Left colon (tissue), 2 donors: ENCODE results near the gene CASZ1. TPM values are rescaled to one million over a fixed set of nuclear protein-coding genes. Genes with fewer than 3 reads are reported as not detected.

ENCODE experiments used
- ATAC-seq: fragments of 200-7000 bp; cut with Tn5 transposase; one replicate; pipeline ENCODE4 v1.9.1; 2020; ENCODE audit warnings: mild to moderate bottlenecking, moderate library complexity
- DNase-seq, 2 donors: peaks; one replicate each; pipeline ENCODE4 v3.0.0-alpha.2; 2020
- intact Hi-C, 2 donors: fragments of 100-400 bp; cut with DNase I in 1 of 2; cut with micrococcal nuclease in 1 of 2; formaldehyde crosslinking; loops; one replicate each; pipeline versions ENCODE4 v1.11.2 to v1.14.0; 2022; cut with DNase I, micrococcal nuclease
- total RNA-seq, 2 donors: library from RNA; stranded (reverse); fragmentation: NEBNext Ultra II Directional; extraction: Animal tissue kit (Norgen Biotek cat#: 25700); gene quantifications; one replicate each; pipeline ENCODE4 v1.2.1, GENCODE V29; 2021
- donor health status: DM: no; HTN: no; CAD: no.
- donor health status: DM: yes; HTN: yes; CAD: no.

CASZ1 gene
- total RNA-seq, 2 donors from 2014 or later, result 61.3 to 63.8 TPM

DNA sequence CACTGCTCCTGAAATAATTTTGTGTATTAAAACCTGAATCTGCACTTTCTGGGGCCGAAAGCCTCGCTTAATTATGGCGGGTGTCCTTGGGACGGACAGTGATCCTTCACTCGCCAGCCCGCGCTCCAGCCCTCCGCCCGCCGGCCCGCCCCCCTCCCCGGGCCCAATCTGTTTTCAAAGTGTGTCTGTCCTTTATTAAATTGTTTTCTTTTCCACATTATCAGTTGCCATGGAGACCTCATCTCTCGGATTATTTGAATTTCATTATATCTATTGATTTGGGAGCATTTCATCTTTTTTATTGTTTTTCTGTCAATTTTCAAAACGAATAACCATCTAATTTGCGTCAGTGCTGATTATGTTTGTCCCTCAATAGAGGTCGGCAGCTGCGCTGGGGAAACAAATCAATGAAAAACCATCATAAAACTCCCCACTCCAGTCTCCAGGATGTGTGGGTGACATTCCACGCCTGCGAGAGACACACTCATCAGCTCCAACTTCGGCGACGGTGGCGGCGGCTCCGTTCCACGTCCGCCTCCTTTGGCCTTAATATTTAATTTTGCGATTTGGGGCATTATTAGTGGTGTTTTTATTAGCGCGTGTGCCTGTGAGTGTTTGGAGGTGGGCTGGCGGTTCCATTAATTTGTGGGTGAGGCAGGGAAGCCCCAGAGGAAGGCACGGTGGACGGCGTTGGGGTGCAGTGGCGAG, 123.9 kb downstream of the CASZ1 start:
- no peak for DNase-seq
- intact Hi-C loops, result no loop called here
- no peak for ATAC-seq

DNA sequence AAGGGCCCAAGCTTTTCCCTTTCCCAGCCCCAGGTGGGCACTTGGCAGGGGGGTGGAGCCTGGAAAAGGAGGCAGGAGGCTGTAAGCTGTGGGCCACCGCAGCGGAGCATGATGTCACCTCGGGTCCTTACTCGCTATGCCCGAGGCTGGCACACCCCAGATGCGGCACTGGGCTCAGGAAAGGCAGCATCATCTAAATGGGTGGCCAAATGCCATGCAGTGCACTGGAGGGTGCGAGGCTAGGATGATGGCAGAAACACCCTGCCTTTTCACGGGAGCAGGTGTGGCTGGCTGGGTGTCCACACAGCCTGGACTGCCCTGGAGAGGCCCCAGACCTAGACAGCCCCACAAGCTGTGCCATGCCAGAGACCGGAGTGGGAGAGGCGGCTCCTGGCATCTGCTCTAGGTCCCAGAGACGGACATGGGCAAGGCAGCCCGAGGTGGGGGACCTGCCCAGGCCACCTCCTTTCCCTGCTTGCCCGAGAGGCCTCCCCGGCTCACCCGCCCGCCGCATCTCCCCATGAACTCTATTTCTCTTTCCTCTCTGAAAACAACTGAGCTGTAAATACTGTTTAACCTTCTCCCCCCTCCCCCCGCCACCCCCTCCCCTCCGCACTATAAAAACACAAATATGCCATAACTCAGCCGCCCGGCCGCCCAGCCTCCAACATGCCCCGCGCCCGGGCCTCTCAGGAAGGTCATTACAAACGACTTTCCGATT, 124.7 kb downstream of the CASZ1 start:
- intact Hi-C loops, result no loop called here
- peak; percentile 4 for ATAC-seq
- DNase-seq, result no peak

DNA sequence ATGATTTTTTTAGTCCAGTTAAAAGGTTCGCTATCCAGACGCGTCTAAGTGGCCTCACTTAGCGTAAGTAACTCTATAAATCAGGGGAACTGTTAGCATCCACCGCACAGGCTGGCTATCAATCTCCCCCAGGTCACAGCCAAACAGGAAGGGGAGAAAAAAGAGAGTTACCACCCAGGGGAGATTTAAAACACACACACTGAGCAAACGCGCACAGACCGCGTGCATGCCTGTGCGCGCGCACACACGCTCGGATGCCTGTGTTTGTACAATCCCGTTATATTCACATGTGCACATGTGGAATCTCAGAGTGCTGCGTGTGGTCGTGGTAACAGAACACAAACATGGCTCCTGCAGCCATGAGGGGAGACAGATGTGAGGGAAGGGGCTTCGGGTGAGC, 125.4 kb downstream of the CASZ1 start:
- ATAC-seq (no peak), DNase-seq (no peak)
- intact Hi-C loops, result no loop called here

DNA sequence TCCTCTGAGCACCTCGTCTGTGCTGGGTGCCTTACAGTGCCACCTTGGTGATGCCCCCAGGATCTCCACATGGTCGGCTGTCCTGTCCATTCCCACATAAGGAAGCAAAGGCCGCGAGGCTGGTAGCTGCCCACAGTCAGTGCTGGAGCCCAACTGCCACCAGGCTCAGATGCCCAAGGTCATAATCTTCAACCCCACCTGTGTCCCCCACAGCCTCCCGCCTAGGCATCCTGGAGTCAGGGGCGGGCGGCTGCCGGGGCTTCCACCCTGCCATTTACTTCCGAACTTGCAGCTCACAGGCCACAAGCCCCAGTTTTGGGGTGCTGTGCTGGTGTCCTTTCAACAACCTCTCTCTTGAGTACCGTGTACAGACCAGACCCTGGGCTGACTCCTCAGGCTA, 126.3 kb downstream of the CASZ1 start:
- DNase-seq, result no peak
- ATAC-seq, result no peak
- intact Hi-C loops, result no loop called here

DNA sequence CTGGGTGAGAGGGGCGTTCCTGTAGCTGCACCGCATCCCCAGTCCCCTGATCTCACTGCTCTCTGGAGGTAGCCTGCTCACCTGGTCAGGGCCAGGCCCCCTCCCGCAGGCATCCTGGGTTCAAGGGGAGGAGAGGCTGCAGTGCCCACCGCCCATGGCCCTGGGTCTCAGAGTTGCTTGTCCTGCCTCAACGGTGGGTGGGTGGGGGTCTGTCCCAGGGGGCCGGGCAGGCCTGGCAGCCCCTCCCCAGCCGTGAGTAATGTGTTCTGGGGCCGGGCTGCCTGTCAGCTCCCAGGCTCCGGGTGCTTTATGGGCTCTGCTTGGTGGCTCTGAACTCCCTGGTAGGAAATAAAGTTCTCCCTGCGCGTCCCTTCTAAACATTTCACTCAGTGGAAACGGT, 126.9 kb downstream of the CASZ1 start:
- intact Hi-C loops, result no loop called here
- DNase-seq, result no peak
- ATAC-seq, result no peak

DNA sequence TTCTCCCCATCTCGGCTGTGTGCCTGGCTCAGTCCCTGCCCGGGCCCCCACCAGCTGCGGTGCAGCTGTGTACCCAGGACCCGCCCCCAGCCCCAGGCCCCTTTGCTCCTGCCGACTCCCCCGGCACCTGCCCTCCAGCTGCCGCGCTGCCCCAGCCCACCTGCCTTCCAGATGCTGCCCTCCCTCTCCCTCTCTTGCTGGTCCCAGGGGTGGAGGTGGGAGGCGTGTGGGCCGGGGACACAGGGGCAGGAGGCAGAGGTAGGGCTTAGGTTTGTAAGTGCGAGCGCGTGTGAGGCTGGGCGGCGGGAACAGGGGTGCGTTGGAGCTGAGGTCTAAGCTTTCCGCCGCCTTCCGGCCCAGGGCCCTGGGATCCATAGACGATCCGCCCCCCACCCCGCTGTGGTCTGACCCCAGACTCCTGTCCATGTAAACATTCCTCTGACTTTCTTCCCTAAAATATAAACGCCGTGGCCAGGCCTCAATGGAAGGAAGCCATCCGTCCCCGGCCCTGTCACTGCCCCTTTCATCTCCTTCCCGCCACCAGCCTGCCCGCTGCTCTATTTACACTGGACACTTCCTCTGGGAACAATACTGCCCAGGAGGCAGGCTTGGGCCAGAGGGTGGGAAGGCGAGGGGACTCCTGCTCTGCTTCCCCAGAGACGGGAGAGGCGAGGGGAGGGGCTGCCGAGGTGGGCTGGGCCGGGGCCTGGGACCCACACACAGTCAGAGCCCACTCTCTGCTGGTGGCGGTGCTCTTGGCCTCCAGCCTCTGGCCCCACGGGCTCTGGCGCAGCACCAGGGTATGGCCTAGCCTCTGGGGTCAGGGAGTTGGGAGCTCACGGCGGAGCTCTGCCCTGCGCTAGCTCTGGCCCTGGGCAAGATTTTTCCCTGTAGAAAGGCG, 128.3 kb downstream of the CASZ1 start:
- DNase-seq, result no peak
- intact Hi-C loops, result no loop called here
- no peak for ATAC-seq

DNA sequence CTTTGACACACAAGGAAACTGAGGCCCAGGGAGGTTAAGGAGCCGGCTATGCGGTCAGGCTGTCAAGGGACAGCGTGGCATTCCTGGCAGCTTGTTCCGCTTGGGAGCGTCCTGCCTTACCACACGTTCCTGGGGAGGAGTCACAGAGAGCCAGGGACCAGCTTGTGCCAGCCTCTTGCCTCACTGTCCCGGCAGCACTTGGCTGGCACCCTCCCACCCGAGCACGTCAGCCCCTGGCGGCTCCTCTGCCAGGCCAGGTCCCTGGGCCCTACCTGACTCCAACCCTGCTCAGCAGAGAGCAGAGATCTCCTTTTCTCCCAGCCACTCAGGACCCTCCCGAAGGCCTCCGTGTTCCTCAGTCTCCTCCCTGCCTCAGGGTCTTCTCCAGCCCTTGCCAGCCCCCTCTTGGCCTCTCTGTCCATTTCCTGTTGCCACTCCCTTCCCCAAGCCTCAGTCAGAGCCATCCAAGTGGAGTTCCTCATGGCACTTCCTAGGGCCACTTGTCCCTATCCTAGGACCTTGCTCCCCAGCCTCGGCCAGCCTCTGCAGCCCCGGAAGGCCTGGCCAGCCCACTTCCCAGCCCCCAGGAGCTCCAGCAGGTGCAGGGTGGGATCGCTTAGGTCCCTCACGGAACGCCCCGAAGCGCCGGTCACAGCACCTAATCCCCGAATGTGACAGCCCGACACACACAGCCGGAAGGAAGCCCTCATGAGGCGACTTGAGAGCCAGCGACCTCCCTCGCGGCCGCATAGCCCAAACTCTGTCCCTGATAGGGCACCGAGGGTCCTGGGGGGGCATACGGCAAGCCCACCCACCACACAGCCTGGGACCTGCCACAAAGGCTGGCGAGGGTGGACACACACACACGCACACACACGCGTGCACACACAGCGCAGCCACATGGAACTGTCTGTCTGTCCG, 130.3 kb downstream of the CASZ1 start:
- ATAC-seq (peak; percentile 8), DNase-seq (peak in 1 of 2 donors; percentile 67)
- intact Hi-C loops, result no loop called here

DNA sequence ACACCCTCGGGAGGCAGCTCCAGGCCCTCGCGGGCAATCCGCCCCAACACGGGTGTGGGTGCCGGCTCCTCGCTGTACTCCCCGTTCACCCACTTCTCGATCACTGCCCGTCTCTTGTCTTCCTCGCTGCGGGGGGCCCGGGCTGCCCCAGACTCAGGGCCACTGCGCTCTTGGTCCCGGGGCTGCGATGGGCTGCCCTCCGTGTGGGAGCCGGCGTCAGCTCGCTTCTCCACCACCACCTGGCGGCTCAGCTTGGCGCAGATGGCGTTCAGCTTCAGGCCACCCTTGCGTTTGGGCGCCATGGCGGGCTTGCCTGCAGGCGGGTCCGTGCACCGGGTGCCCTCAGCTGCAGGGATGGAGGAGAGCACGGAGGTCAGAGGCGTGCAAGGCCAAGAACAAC, 131.2 kb downstream of the CASZ1 start:
- no peak for DNase-seq
- intact Hi-C loops, result no loop called here
- no peak for ATAC-seq

DNA sequence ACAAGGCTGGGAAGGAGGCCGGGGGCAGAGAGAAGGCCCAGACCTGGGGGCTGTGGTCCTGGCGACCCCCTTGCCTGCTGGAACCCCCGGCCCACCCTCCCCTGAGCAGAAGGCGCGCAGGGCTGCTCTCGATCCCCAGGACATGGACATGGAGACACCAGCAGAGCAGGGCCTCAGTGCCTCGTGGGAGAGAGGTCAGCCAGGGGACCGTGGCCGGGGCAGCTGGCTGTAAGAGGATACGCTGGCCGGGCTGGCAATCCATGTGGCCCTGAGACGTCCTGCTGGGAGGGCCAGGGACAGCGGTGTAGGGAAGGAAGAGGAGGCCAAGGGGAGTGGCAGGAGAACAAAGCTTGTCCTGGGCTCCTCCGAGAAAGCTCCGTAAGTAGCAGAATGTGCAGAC, 132.2 kb downstream of the CASZ1 start:
- ATAC-seq (peak; percentile 3), DNase-seq (no peak)
- intact Hi-C loops, result no loop called here

DNA sequence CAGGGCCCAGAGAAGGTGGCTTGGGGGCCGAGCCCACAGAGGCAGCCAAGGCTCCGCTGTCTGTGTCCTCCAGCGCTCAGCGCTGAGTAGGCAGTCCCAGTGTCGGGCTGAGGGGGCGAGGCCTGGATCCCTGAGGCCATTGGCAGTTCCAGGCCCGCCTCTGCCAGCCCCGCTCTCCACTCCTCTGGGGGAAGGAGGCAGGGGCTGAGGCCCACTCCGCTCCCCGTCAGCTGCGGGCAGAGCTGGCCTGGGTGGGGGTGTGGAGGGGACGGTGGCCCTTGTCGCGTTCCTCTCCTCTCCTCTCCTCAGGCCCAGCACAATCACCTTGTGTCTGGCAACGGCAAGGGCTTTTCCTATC, 132.8 kb downstream of the CASZ1 start:
- intact Hi-C loops, result no loop called here
- ATAC-seq, result peak; percentile 16
- DNase-seq, result peak in 1 of 2 donors; percentile 65

DNA sequence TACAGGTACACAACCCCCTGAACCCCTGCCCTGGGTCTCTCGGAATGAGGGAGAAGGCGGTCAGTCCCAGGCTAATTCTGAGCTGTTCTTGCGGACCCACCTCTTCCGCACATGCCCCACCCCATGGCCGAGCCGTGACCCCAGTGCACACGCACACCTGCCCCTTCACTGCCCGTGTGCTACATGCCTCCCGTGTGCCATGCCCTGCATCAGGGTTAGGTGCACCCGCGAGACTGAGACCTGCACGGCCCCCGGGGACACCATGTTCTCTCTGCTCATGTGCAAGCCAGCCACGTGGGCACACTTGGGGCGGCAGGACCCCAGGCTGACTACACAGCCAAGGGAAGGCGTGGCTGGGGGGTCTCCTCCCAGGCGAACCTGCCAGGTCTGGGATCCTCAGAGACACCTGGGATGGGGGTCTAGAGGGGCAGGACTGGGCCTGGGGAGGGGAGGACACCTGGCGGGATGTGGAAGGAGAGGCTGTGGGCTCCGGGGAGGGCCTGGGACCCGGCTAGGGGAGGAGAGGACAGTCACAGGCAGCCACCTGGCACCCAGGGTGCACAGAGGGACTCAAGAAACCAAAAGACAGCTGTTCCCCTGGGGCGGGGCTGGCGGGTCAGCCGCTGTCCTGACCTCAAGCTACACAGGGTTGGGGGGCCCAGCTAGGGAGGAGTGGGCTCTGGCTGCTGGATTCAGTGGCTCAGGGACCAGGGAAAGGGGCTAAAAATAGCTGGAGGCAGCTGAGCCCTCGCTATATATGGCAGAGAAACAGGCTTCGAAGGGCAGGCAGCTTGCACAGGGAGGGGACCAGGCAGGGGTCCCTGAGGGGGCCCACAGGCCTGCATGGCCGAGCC, 133.4 kb downstream of the CASZ1 start:
- ATAC-seq (no peak), DNase-seq (no peak)
- intact Hi-C loops, result no loop called here

DNA sequence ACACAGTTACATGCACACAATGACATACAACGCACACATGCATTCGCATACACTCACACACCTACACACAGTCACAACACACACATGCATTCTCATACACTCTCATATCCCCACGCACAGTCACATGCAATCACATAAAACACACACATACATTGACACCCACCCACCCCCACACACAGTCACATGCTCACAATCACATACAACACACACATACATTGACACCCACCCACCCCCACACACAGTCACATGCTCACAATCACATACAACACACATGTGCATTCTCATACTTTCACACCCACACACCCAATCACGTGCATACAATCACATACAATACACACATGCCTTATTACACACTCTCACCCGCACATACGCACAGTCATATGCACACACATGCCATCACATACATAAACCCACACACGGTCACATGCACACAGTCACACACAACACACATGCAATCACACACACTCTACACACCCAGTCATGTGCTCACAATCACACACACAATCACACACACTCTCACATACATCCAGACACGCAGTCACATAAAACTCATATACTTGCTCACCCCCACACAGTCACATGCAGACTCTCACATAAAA, 134.3 kb downstream of the CASZ1 start:
- no peak for DNase-seq
- intact Hi-C loops, result no loop called here
- no peak for ATAC-seq

DNA sequence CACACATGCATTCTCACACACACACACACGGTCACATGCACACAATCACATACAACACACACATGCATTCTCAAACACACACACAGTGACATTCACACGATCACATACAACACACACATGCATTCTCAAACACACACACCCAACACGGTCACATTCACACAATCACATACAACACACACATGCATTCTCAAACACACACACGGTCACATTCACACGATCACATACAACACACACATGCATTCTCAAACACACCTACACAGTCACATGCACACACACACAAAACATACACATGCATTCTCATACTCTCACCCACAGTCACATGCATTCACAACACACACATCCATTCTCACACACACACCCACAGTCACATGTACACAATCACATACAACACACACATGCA, 135.0 kb downstream of the CASZ1 start:
- ATAC-seq (no peak), DNase-seq (no peak)
- intact Hi-C loops, result no loop called here

DNA sequence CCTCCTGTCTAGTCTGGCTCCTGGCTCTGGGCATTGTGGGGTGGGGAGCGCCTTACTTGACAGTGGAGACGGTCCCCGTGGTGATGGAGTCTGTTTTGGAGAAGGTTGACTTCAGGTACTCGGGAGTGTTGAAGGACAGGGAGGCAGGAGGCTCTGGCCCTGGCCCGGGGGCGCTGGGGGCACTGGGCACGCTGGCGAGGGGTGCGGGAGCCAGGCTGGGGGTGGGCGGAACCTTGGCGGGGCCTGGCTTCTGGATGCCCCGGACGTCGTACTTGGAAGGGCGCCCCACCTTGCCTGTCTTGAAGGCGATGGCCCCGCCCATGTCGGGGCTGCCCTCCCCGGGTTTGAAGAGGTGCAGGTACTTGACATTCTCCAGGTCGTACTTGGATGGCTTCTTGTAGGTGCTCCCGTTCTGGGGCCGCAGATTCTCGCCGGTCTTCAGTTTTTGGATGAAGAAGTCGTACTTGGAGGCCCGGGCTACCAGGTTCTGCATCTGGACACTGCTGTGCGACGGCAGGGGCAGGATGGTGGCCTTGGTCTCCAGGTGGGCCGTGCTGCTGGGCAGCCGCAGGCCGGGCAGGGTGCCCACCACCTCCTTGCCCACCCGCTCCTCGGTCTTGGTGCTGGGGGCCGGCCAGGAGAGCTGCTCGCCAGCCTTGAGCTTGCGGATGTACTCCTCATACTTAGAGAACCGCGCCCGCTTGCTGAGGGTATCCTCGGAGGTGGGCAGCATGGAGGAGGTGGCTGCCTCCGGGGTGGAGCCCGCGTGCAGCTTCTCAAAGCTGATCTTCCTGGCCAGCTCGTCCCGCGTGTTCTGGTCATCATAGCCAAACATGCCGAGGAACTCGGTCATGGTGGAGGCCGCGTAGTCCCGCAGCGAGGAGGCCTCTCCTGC, 136.6 kb downstream of the CASZ1 start:
- DNase-seq (no peak), ATAC-seq (no peak)
- intact Hi-C loops, result no loop called here

DNA sequence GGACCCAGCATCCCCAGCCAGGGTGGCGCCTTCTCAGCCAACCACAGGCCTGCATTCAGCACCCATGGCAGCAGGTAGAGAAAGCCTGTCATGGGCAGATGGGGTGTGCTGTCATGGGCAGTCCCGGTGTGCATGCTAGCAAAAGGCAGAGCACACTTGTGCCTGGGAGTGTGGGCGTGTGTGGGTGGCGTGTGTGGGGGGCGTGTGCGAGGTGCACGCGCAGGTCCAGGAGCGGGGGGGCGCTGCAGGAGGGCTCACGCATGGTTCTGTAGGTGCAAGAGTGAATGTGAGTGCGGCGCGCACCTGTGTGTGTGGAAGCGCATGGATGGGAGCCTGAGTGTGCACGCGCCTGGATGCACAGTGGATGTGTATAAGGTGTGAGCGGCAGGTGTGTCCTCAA, 137.2 kb downstream of the CASZ1 start:
- intact Hi-C loops, result no loop called here
- ATAC-seq (no peak), DNase-seq (no peak)

DNA sequence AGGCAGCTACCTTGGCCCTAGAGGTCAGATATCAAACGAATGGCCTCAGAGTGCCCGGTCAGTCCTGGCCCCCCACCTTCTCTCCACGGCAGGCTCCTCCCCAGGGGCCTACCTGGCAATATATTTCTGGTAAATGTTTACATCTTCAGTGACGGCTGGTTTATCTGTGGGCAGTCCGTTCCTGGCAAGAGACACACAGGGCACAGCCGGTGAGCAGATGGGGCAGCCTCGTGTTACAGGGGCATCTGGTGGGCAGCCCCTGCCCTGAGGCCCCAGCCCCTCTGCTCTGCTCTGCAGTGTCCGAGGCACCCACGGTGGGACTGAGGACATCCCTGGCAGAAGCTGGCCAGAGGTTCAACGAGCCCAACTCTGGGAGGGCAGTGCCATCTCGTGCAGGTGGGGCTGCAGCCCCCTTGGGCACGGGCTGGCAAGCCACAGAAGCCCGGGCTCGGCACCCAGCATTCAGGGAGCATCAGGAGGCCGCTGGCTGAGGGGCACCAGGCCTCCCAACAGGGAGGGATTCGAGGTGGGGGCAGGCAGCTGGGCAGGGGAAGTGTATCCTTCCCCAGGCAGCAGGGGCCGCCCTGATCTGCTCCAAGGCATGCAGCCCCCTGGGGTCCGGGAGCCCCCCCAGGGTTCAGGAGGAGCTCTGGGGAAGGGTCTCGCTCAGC, 137.9 kb downstream of the CASZ1 start:
- intact Hi-C loops, result no loop called here
- ATAC-seq (no peak), DNase-seq (no peak)
